Fibroblast of the aortic adventitia (primary cell): ENCODE measurements around the gene DGCR2. TPM values are rescaled to one million over a fixed set of nuclear protein-coding genes. Genes with fewer than 3 reads are reported as not detected.
A peak's percentile ranks its signal among the peaks of the same experiment; 100 is the strongest.
"Not testable (repeated sequence)": the region's sequence is repeated elsewhere in the genome, so short reads cannot be mapped to it uniquely, and the experiment has no call there.

Experiments used
- DNase-seq: peaks from one replicate; pipeline ENCODE4 v3.0.0-alpha.2; 2010; ENCODE audit warnings: low read depth
- H3K4me3 ChIP-seq: 2 replicates; pipeline ENCODE4 v1.5.1; 2011; ENCODE audit warnings: low read depth, mild to moderate bottlenecking, control low read depth, low read length, moderate library complexity
- total RNA-seq: library from RNA; depleted of rRNA; stranded (reverse); fragments of >200 nt; gene quantifications from 2 replicates; pipeline ENCODE4 v1.2.3, GENCODE V29; 2012; ENCODE audit warnings: low replicate concordance
- TF ChIP-seq, protein P1 (sequence below): IDR thresholded peaks from 2 replicates; pipeline ENCODE4 v1.5.1; 2011; ENCODE audit warnings: mild to moderate bottlenecking, low read length, control low read depth, inconsistent platforms; ENCODE audit not compliant: insufficient read depth

The DGCR2 gene
- total RNA-seq, 1 donor = 29.2 TPM

- TF ChIP-seq, protein P1, sequence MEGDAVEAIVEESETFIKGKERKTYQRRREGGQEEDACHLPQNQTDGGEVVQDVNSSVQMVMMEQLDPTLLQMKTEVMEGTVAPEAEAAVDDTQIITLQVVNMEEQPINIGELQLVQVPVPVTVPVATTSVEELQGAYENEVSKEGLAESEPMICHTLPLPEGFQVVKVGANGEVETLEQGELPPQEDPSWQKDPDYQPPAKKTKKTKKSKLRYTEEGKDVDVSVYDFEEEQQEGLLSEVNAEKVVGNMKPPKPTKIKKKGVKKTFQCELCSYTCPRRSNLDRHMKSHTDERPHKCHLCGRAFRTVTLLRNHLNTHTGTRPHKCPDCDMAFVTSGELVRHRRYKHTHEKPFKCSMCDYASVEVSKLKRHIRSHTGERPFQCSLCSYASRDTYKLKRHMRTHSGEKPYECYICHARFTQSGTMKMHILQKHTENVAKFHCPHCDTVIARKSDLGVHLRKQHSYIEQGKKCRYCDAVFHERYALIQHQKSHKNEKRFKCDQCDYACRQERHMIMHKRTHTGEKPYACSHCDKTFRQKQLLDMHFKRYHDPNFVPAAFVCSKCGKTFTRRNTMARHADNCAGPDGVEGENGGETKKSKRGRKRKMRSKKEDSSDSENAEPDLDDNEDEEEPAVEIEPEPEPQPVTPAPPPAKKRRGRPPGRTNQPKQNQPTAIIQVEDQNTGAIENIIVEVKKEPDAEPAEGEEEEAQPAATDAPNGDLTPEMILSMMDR = no peak
- no peak overlapping the region for H3K4me3 ChIP-seq
- peak; percentile 30 for DNase-seq
These were observed 40.9 kb downstream of the DGCR2 start for GRCh38 chr22:19081351-19081750.

GRCh38 chr22:19080853-19081252, 41.4 kb downstream of the DGCR2 start:
- DNase-seq = no peak
- TF ChIP-seq, protein P1 = no peak
- no peak overlapping the region for H3K4me3 ChIP-seq

DNA sequence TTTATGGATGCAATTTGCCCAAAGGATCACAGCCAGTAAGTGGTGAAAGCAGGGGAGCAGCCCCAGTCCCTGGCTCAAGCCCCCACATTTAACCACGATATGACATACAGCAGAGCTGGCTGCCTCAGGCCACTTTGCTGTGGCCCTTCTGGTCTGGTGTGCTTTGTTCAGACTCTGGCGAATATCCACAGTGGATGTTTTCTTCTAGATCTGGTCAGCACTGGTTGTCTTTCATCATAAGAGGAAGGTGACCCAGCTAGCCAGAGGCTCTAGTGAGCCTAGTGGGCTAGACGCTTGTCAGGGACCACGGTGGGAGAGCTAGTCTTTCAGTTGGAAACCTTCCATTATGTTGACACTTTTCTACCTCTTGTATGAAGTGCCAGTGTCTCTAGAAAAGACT, 42.5 kb downstream of the DGCR2 start:
- TF ChIP-seq, protein P1 = no peak
- no peak overlapping the region for H3K4me3 ChIP-seq
- no peak for DNase-seq

- TF ChIP-seq, protein P1 = no peak
- no peak overlapping the region for H3K4me3 ChIP-seq
- no peak for DNase-seq
These were observed 46.8 kb downstream of the DGCR2 start for GRCh38 chr22:19075404-19075803.

DNA sequence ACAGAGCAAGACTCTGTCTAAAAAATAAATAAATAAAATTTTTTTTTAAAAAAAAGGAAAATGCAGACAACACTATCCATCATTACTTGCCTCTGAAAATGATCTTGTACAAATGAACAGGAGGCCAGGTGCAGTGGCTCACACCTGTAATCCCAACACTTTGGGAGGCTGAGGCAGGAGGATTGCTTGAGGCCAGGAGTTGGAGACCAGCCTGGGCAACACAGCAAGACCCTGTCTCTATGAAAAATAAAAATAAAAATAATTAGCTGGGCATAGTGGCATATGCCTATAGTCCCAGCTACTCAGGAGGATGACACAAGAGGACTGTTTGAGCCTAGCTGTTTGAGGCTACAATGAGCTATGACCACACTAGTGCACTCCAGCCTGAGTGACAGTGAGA, 49.4 kb downstream of the DGCR2 start:
- not testable (repeated sequence) for DNase-seq

DNA sequence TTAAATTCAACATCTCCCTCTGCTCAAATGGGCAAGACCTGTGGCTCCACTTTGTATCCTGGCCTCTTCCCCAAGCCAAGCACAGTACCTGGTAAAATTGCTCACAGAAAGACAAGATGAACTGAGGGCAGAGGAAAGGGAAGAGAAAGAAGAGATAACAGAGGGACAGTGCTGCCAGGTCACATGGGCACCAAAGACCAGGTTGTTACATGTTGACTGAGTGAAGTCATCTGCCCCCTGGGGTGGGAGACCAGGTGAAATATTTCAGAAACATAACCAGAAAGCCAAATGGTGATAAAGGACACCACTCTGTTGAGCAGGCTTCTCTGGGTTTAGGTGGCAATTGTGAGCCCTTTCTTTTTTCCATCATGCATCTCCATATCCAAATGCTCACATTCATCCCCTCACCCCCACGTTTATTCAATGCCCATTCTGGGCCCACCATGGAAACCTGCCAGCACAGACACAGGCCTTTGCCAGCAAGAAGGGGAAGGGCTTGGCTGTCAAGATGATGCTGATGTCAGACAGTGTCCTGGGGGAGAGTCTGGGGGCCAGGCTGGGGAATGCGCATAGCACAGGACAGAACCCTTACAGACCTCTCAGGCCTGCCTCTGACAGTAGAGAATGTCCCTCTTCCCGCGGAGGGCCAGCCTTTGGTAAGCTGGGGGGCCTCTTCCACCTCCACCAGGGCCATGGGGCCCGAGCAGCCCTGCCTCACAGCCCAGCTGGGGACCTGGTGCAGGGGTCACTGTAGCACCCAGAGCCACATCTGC, 51.6 kb downstream of the DGCR2 start:
- no peak overlapping the region for H3K4me3 ChIP-seq
- DNase-seq = no peak
- TF ChIP-seq, protein P1 = no peak

More for the DNA sequence above, 49.4 kb downstream of the DGCR2 start:
- not testable (repeated sequence) for H3K4me3 ChIP-seq

- DNase-seq = no peak
- no peak overlapping the region for H3K4me3 ChIP-seq
- TF ChIP-seq, protein P1 = no peak
These were observed 52.8 kb downstream of the DGCR2 start for GRCh38 chr22:19069451-19069850.
